Limb (tissue), 2 donors: ENCODE data around the gene TMPRSS13.
"Not testable (repeated sequence)": the region's sequence is repeated elsewhere in the genome, so short reads cannot be mapped to it uniquely, and the experiment has no call there.

Experiments used
- DNase-seq, 2 donors: peaks; one replicate each; pipeline ENCODE4 v3.0.0-alpha.2; 2016; ENCODE audit errors: extremely low spot score in 2 of 2

The TMPRSS13 gene

DNA sequence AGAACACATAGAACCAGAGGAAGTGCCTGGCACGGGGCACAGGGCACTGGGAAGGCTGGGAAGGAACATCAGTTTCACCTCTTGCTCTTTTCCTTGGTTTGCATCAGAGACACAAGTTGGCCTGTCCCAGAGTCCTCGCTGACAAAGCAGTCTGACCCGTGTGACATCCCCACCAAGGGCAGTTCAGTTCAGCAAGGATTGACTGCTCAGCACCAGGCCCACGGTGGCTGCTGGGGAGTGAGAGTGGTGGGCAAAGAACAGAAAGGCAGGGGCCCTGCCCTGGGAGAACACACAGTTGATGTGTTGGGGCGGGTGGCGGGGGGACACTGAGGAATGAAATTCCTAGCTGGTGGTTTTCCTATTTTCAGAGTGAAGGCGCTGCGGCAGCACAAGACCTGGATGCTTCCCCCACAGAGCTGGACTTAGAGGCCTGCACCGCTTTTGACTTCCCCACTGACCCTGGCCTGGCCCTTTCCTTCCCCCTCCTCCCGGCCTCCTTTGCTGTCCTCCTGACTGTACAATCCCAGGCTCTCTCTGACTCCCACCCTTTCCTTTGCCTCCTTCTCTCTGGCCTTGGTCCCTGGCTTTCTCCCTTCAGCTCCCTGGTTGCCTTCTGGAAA is 2.2 kb upstream of the TMPRSS13 start:
- DNase-seq, result no peak

DNA sequence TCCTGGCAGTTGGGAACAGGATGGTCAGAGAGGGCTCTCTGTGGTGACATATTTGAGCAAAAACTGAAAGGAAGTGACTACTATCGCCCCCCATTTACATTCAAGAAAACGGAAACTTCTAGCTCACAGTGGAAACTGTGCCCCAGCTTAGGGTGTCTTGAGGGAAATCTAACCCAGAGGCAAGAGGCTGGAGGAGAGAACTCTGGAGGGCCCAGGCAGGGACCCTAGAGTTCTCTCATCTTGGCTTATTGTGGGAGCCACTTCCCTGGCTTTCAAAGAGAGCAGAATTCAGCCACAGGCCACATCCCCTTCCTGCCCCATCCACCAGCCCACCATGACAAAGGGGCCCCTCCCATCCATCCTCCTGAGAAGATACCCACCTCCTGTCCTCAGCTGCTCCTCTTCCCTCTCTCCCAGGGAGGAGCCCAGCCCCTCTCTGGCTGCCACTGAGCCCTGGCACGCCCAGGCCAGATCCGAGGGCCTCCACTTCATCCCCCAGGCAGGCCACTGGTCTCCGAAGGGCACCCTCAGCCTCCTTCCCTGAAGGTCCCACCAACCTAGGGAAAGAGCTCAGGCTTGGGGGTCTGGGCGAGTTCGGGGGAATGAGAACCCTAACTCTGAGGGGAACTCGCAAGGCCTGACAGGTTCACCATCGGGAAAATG is 1.6 kb upstream of the TMPRSS13 start:
- DNase-seq, result no peak

DNA sequence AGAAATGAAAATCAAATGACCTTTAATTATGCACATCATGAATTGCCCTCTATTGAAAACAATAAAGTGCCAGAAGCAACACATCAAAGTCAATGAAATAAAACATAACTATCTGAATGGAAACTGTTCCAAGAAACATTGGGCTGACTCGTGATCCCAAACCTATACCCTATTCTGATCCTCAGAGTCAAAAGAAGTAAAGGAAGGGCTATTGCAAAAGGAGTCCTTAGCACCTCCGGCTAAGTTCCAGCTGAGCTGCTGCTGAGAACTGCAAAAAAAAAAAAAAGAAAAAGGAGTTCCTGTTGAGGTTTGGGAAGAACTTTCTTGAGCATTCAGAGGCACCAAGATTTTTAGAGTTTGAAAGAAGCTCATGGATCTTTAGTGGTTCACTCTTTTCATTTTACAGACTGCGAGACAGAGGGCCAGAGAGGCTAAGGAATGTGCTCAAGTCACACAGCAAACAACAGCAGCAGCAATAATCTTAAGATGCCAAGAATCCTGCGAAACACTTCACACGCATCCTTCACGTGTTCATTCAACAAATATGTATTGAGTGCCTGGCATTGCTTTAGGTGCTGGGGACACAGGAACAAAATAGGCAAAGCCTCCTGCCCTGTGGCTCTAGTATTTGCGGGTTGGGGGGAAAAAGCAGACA is 841 bp upstream of the TMPRSS13 start:
- no peak for DNase-seq

DNA sequence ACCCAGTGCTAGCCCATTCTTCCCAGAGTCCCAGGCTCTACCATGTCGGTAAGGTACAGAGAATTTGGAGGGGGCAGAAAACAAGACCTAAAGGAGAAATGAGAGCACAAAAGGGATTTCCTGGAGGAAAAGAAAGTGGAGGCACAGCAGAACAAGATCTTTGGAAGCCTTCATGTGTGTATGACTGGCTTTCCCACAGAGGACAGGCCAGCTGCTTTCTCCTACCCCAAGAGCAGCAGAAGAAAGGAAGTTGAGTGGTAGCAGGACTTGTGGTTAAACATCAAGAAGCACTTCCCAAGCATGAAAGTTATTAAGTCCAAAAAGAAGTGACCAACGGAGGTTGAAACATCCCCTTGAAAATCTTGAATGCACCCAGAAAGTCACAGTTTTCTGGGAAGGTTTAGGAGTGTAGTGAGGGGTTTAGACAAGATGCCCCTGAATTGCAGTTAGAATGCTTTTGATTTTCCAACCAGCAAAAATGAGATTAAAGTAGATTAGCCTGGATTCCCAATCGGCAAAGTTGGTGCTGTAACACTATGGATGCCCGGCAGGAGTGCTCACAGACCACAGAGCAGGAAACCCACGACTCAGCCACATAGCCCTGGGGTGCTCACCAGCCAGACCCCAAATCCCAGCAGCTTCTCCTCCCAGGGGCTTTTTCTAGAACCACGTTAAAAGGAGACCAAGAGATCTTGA is 608 bp downstream of the TMPRSS13 start:
- no peak for DNase-seq

DNA sequence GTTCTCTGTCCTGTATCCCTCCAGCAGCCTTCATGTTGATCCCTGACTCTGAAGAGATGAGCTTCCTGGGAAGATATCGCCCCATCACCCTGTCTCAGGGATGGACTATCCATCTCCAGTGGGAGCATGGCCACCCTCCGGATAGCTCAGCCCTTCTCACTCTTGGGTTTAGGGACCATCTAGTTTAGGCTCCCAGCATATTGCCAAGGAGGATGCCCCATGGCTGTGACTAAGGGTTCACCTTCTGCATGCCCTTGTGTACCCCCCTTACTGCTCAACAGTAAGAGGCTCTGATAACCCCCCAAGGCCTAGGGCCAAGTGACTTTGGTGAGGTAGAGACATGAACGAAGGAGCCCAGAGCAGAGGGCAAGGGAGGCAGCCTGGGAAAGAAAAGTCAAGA is 1.3 kb downstream of the TMPRSS13 start:
- DNase-seq, result no peak

DNA sequence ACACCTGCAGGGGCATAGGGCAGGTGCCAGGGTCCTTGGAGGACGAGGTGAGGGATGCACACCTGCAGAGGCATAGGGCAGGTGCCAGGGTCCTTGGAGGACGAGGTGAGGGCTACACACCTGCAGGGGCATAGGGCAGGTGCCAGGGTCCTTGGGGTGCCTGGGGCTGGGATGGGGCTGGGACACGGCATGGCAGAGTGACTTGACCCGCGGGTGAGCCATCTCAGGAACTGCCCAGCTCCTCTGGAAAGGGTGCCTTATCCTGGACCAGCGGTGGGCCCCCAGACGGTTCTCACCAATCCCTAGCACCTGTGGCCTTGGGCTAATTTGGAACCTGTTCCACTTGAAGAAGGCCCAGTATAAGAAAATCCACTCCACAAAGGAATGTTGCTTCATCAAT is 3.0 kb downstream of the TMPRSS13 start:
- DNase-seq, result not testable (repeated sequence)

DNA sequence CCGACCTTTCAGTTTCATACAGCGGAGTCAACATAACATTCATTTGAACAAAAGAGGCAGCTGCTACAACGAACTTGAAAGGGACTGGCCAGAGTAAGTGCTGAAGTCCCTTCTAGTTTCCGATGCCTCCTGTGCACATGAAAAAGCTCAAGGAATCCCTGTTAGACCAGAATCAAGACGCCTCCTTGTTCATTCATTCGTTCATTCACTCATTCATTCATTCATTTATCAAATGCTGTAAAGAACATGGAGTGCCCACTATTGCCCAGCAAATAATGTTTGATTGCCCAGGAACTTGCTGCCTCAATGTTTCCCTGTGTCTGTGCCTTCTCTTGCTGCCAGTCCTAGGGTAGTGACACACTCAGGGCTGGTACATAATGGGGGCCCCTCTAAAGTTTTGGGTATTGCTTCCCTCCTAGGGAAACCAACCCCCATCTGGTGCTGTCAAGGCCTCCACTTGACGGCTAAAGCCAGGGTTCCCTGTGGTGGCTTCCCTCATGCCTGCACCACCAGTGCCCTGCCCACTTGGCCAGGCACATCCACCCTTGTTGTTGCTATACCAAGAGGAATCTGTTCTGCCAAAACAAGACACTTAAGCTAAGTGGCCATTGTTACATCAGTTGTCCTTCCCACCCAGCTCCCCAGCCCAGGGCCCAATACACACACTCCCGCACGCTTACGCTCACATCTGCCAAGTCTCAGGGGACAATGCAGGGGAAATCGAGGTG is 3.8 kb downstream of the TMPRSS13 start:
- no peak for DNase-seq

DNA sequence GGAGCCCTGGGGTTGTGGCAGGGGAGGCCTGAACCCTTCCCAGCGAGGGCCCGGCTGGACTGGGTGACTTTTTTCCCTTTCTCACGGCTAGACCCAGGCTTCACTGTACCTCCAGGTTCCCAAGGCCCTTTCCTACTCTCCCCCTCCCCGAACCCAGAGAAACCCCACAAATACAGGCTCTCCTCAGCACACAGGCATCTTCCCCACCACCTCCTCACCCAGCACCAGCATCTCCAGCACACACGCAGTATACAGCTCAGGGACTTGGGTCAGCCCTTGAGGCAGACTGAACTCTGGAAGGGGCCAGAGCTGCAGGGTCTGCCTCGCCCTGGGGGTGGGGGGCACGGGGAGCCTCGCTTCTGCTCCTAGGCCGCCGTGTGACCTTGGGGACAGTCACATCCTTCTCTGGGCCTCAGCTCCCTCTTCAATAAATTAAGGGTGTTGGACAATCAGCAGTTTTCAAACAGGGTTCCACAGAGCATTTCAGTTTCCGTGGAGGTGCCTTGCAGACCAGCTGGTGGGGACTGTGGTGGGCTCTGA is 4.5 kb downstream of the TMPRSS13 start:
- no peak for DNase-seq

DNA sequence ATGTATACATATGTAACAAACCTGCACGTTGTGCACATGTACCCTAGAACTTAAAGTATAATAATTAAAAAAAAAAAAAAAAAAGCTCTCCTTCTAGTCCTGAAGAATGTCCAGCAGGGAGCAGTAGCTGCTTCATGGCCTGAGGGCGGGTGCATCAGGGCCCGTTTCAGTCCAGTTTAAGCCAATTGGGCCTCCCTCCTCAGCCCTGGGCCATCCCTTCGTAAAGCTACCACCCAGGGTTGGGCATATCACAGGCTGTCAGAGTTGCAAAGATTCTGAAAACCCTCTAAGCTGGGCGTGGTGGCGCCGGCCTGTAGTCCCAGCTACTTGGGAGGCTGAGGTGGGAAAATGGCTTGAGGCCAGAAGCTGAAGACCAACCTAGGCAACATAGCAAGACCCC is 5.4 kb downstream of the TMPRSS13 start:
- DNase-seq, result no peak

DNA sequence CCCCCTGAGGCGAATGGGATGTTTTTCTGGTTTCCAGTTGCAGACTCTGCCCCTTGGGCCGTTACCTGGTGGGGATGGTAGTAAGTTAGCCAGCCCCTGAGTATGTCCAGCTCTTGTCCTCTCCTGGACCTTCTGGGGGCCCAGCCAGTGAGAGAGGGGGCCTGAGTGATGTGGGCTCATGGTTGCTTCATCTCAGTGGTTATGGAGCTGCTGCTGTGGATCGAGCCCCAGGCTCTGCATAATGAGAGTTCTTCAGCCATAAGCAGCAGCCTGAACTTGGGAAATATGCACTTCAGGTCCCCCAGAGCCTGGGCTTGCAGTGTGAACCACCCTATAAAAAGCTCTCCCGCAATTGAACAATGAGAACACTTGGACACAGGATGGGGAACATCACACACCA is 5.9 kb downstream of the TMPRSS13 start:
- DNase-seq, result no peak

DNA sequence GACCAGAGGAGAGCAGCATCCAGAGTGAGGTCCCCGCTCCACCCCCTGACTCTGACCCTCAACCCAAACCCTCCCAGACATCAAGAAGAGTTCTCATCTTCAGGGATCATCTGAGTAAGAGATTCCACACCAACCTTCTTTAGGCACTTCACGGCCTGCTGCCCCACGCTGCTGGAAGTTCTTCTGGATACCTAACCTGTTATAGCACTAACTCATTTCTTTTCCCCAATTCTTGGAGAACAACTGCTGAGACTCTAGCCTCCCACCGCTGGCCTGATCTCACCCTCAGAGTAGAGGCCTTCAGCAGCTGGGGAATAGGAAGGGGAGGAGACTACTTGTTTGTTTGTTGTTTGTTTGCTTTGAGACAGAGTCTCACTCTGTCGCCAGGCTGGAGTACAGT is 7.3 kb downstream of the TMPRSS13 start:
- no peak for DNase-seq

DNA sequence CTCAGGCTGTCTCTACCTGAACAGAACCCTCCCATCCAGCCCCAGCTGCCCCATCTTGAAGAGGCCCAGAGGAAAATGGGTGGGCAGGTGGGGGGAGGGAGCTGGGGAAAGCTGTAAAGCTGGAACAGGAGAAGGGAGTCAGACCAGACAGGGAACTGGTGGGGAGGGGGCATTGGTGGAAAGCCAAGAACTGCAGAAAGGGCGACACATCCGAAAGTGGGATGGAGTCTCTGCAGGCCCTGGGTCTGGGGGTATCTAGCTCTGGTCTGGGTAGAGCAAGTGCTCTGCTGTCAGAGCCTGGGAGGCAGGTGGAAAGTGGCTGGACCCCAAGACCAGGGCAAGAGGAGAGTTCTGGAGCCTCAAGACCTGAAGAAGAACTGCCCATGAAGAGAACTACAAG is 7.7 kb downstream of the TMPRSS13 start:
- DNase-seq, result no peak

DNA sequence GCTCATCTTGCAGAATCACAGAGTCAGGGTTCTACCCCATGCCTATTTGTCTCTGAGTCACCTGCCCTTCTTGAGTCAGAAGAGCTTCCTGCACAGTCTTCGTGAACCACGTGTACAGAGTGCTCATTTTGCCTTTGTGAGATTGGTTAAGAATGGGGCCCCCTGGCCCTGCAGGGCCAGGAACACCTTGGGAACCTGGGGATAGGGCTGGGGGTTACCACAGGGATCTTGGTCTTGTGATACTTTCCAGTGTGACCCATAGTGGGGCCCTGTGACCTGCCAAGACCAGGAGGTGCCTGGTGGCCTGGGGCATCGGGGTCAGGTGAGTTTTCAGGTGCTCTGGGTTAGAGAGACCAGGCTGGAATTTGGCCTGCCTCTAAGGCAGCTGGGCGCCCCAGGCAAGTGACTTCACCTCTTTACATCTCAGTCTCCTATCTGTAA is 9.4 kb downstream of the TMPRSS13 start:
- no peak for DNase-seq

DNA sequence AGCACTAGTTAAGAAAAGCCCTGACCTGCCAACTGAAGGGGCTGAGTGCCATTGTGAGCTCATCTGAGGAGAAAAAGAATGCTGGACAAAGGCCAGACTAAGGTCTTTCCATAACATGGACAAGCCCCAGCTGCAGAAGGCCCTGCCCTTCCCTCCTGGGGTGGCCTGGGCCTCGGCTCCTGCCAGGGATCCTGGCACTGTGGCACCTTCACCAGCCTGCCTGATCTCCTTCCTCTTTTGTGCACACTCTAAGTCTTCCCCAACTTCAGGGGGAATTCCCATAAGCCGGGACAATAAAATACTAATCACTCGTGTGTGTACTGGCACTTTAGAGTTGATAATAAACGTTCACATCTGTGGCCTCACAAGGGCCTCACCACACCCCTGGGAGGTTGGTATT is 9.9 kb downstream of the TMPRSS13 start:
- DNase-seq, result no peak

DNA sequence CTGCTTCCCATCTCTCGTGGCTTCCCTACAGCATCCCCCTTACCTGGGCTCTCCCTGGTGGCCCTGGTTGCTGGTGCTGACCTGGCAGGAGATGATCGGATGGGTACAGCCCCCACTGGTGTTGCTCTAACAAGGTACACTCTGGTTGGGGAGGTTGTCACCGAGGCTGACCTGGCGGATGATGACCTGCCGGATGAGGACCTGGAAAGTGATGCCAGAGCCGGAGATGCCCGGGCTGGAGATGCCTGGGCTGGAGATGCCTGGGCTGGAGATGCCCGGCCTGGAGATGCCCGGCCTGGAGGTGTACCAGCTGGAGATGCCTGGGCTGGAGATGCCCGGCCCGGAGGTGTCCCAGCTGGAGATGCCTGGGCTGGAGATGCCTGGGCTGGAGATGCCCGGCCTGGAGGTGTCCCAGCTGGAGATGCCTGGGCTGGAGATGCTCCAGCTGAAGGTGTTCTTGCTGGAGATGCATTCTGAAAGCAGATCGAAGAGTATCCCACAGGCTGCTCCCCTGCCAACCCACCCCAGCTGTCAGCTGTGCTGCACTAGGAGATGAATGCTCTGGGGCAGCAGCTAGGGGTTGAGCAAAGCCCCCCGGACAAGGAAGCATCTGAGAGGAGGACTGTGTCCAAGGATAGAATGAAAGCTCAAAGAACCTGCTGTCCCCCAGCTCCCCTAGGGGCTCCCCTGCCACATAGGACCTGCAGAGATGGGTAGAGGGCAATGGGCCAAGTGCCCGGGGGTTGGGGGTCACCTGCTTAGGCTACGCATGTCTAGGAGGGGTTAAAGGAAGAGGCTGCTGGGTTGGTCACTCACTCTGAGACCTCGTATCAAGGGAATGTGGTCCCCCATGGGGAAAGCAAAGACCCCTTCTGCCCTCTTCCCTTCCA is 10.6 kb downstream of the TMPRSS13 start:
- DNase-seq, result no peak

DNA sequence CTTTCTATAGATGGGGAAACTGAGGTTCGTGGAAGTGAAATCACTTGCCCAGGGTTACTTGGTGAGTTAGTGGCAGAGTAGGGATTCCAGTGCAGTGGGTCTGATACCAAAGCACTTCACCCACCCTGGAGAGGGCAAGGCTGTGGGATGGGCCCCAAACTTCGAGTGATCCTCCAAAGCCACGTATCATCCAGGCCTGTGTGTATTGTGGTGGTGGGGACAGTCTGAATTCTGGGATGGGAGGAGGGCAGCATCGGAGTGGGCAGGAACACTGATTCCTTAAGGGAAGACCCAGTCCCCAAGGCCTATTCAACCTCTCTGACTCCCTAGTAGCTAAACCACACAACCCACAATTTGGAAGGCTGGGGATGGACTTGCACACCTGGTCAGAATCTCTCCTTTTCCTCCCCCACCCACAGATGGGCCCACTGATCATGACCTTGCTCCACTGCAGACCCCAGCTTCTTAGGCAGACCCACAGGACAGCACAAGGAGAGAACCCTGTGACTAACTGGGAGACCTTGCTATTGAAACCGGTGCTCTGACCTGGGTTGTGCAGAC is 11.5 kb downstream of the TMPRSS13 start:
- no peak for DNase-seq

DNA sequence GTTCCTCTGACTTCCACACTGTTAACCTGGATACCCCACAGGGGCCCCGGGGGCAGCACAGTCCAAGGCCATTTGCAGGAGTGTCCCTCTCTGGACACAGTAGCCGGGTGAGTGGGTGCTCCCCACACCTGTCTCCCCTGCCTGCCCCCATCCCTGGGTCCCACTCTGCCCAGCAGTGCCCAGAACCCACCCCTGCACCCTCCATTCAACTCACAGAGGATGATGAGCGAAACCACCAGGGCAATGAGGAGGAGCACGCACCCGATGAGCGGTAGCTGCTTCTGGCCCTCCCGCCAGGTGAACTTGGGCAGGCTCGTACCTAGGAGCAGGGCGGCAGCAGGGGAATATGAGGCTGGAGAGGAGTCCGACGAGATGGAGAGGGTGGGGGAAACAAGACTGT is 12.2 kb downstream of the TMPRSS13 start:
- peak in 1 of 2 donors; percentile 19 for DNase-seq

DNA sequence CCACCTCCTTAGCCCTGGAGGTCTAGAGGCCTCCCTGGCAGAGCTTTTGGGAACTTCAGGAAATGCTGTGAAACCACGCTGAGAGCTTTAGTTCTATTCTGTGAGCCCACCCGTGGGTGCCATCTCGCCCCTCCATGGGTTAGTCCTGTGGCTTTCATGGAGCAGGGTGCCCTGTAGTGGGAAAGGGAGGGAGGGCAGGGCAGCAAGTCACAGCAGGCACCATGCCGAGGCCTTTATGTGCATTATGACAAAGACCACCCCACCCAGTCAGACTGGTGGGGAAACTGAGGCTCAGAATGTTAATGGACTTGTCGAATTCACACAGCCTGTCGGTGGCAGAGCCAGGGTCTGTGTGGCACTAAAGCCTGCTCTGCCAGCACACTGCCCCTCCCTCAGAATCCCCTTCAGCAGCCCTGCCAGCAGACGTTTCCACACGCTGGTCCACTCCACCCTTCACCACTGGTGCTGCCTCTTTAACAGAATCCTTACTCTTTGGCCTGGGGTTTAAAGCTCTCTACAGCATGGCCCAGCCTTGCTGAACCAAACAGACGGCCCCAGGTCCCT is 13.4 kb downstream of the TMPRSS13 start:
- peak in 1 of 2 donors; percentile 12 for DNase-seq

DNA sequence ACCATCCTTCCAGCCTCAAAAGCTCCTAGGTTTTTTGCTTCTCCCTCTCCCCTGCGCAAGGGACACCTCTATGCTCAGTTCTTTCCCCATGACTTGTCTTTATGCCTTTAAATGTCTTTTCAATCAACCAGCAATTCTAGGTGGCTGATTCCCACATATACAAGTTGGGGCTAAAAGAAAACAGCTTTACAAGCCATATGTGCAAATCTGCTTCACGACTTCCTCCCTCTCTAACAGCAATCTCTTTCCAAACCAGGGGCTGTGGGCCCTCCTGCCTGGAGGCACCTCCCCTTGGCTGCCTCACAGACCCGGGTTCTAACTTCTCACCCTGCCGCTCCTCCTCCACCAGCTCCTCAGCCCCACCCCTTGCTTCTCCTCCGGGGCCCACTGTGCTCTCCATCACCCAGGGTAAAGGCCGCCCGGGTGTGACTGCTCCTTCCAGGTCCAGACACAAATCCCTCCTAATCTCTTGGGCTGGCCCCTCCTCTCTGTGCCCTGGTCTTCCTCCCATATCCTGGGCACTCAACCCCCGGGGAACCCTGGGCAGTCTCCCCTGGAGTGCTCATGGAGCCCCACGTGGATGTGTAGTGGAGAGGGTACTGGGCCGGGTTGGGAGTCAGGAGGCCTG is 14.1 kb downstream of the TMPRSS13 start:
- peak in 1 of 2 donors; percentile 33 for DNase-seq
